ENCODE data around the gene DHRSX.

- no peak for TF ChIP-seq CTCF (IDR thresholded peaks at IDR 0.05; ENCODE audit: poor library complexity)
- no peak for TF ChIP-seq EZH2 (IDR thresholded peaks at IDR 0.05; ENCODE audit: borderline replicate concordance)
Measured at GRCh38 chrX:2504706-2505332, 4.0 kb upstream of the DHRSX start.
